ENCODE results near the gene APC2. TPM values are rescaled to one million over a fixed set of nuclear protein-coding genes. Genes with fewer than 3 reads are reported as not detected.

APC2 gene
- total RNA-seq, 1 experiment from 2014 or later: 0.68 TPM

- TF ChIP-seq CTCF (conservative IDR thresholded peaks at IDR 0.05): no peak
- no peaks in the 10 kb centered on the region for H3K27me3 ChIP-seq (ENCODE audit: insufficient read depth, low read length)
- H3K4me2 ChIP-seq (ENCODE audit: insufficient read depth, insufficient read length, low read length): no peak overlapping the region
- no peak overlapping the region for H4K8ac ChIP-seq (replicated peaks; ENCODE audit: insufficient read length, low read depth, low read length)
- H3K23me2 ChIP-seq (ENCODE audit: insufficient read length, low read depth, low read length, poor library complexity, severe bottlenecking): no peaks in the 10 kb centered on the region
- no peaks in the 10 kb centered on the region for H3K79me2 ChIP-seq (ENCODE audit: insufficient read depth, low read length)
- peaks cover 0 to 8% (median 6%) of the 10 kb centered on the region in 3 experiments; a peak in 3 of 7 replicates for H3K36me3 Mint-ChIP-seq (ENCODE audit: insufficient read depth in 1 of 3, low read depth in 3 of 3)
- H3K9ac ChIP-seq (ENCODE audit: extremely low read depth, insufficient read length, low read length): no peak overlapping the region
- H3K27me3 Mint-ChIP-seq (ENCODE audit: low read depth): peaks cover 13% of the 10 kb centered on the region
- no peak overlapping the region for H3K14ac ChIP-seq (ENCODE audit: insufficient read depth, low read length)
- H4K20me1 ChIP-seq (ENCODE audit: control insufficient read depth, insufficient read depth, insufficient read length): no peaks in the 10 kb centered on the region
- DNase-seq: no peak
- H3T11ph ChIP-seq (ENCODE audit: low read length): no peak overlapping the region
- H2BK120ac ChIP-seq (ENCODE audit: low read depth, low read length, poor library complexity, severe bottlenecking): no peak overlapping the region
- H2BK20ac ChIP-seq (ENCODE audit: low read depth, low read length, poor library complexity, severe bottlenecking): no peak overlapping the region
- H2AK5ac ChIP-seq (ENCODE audit: insufficient read length, low read length): no peak overlapping the region
- H3K4me1 Mint-ChIP-seq: peaks cover 6 to 14% of the 10 kb centered on the region in 2 experiments
- H3K18ac ChIP-seq (ENCODE audit: insufficient read length, low read depth, low read length): no peak overlapping the region
- H3K4me3 Mint-ChIP-seq: peak overlapping the region in 1 of 2 experiments; percentile 21; a peak in 2 of 5 replicates
- no peaks in the 10 kb centered on the region for H3K9me3 Mint-ChIP-seq
- no peak overlapping the region for H2BK15ac ChIP-seq (ENCODE audit: low read depth, low read length)
- no peak overlapping the region for H3K4ac ChIP-seq (ENCODE audit: low read depth, low read length)
- no peak overlapping the region for H2BK5ac ChIP-seq (ENCODE audit: insufficient read length, low read length)
- H3K56ac ChIP-seq (ENCODE audit: insufficient read length, low read depth, low read length): no peak overlapping the region
- no peaks in the 10 kb centered on the region for H3K79me1 ChIP-seq (ENCODE audit: insufficient read depth, low read depth, low read length, poor library complexity, severe bottlenecking)
- H4K5ac ChIP-seq (ENCODE audit: insufficient read length, low read depth, low read length): no peak overlapping the region
- no peaks in the 10 kb centered on the region for H3K9me3 ChIP-seq (ENCODE audit: control insufficient read depth, low read depth, low read length)
- no peak overlapping the region for H2BK12ac ChIP-seq (ENCODE audit: insufficient read length, low read depth, low read length)
- no peaks in the 10 kb centered on the region for H3K4me1 ChIP-seq (ENCODE audit: insufficient read depth, low read length)
- WGBS (ENCODE audit: extremely low coverage, insufficient read length, low lambda C conversion rate): no CpG with 5 or more reads among the region's 25 CpGs
- H3K27ac Mint-ChIP-seq: no peak overlapping the region
- no peak overlapping the region for H3K27ac ChIP-seq (ENCODE audit: insufficient read length, low read depth, low read length)
- H3K23ac ChIP-seq (ENCODE audit: insufficient read length, low read depth, low read length): no peak overlapping the region
- H2AFZ ChIP-seq (ENCODE audit: low read length): no peak overlapping the region
- no peak overlapping the region for H4K91ac ChIP-seq (ENCODE audit: insufficient read length, low read depth, low read length)
Observed at GRCh38 chr19:1402411-1403070, 47.4 kb upstream of the APC2 start.
